Activated naive CD8-positive, alpha-beta T cell (primary cell): ENCODE measurements around the gene ARL6IP6.
"Not testable (repeated sequence)": the region's sequence is repeated elsewhere in the genome, so short reads cannot be mapped to it uniquely, and the experiment has no call there.

Experiments used
- H3K27ac Mint-ChIP-seq: one replicate; pipeline ENCODE4 v1.8.0; 2021; ENCODE audit warnings: mixed read lengths
- H3K27me3 Mint-ChIP-seq: one replicate; pipeline ENCODE4 v1.8.0; 2021; ENCODE audit warnings: mixed read lengths
- H3K36me3 Mint-ChIP-seq: one replicate; pipeline ENCODE4 v1.8.0; 2021; ENCODE audit warnings: mixed read lengths
- H3K4me1 Mint-ChIP-seq: one replicate; pipeline ENCODE4 v1.8.0; 2021; ENCODE audit warnings: low read depth, mixed read lengths
- H3K4me3 Mint-ChIP-seq: one replicate; pipeline ENCODE4 v1.8.0; 2021; ENCODE audit warnings: mild to moderate bottlenecking, mixed read lengths
- H3K9me3 Mint-ChIP-seq: one replicate; pipeline ENCODE4 v1.8.0; 2021; ENCODE audit warnings: low read depth, mixed read lengths

Gene ARL6IP6

GRCh38 chr2:152743002-152743401 is 24.6 kb downstream of the ARL6IP6 start:
- Mint-ChIP-seq H3K36me3 (peaks cover 8% of the 10 kb centered on the region), H3K27me3 (no peaks in the 10 kb centered on the region), H3K4me1 (peaks cover 2% of the 10 kb centered on the region), H3K4me3 (no peak overlapping the region), H3K27ac (no peak overlapping the region), H3K9me3 (no peaks in the 10 kb centered on the region)

- H3K36me3 Mint-ChIP-seq, H3K4me3 Mint-ChIP-seq: not testable (repeated sequence)
Measured at GRCh38 chr2:152747751-152748150, 29.3 kb downstream of the ARL6IP6 start.

GRCh38 chr2:152755029-152755428 is 36.6 kb downstream of the ARL6IP6 start:
- Mint-ChIP-seq H3K36me3 (peaks cover 7% of the 10 kb centered on the region), H3K27ac (no peak overlapping the region), H3K4me1 (no peaks in the 10 kb centered on the region)

More at GRCh38 chr2:152747751-152748150, 29.3 kb downstream of the ARL6IP6 start:
- not testable (repeated sequence) for H3K4me1 Mint-ChIP-seq, H3K27me3 Mint-ChIP-seq, H3K9me3 Mint-ChIP-seq, H3K27ac Mint-ChIP-seq

GRCh38 chr2:152759290-152760072 is 41.1 kb downstream of the ARL6IP6 start:
- Mint-ChIP-seq H3K36me3 (peaks cover 6% of the 10 kb centered on the region), H3K4me1 (no peaks in the 10 kb centered on the region), H3K4me3 (no peak overlapping the region), H3K27me3 (no peaks in the 10 kb centered on the region), H3K9me3 (no peaks in the 10 kb centered on the region), H3K27ac (no peak overlapping the region)

More at GRCh38 chr2:152755029-152755428, 36.6 kb downstream of the ARL6IP6 start:
- Mint-ChIP-seq H3K27me3 (no peaks in the 10 kb centered on the region), H3K4me3 (no peak overlapping the region), H3K9me3 (no peaks in the 10 kb centered on the region)

GRCh38 chr2:152761214-152761613 is 42.8 kb downstream of the ARL6IP6 start:
- Mint-ChIP-seq H3K4me1 (no peaks in the 10 kb centered on the region), H3K27ac (no peak overlapping the region), H3K4me3 (no peak overlapping the region), H3K27me3 (no peaks in the 10 kb centered on the region), H3K9me3 (no peaks in the 10 kb centered on the region), H3K36me3 (peaks cover 3% of the 10 kb centered on the region)

GRCh38 chr2:152762202-152762601 is 43.8 kb downstream of the ARL6IP6 start:
- no peaks in the 10 kb centered on the region for H3K9me3 Mint-ChIP-seq
- H3K4me3 Mint-ChIP-seq = no peak overlapping the region
- no peaks in the 10 kb centered on the region for H3K27me3 Mint-ChIP-seq
- H3K36me3 Mint-ChIP-seq = peaks cover 3% of the 10 kb centered on the region
- no peak overlapping the region for H3K27ac Mint-ChIP-seq
- no peaks in the 10 kb centered on the region for H3K4me1 Mint-ChIP-seq

- H3K27me3 Mint-ChIP-seq, H3K9me3 Mint-ChIP-seq, H3K36me3 Mint-ChIP-seq, H3K4me3 Mint-ChIP-seq, H3K27ac Mint-ChIP-seq, H3K4me1 Mint-ChIP-seq: not testable (repeated sequence)
Measured at GRCh38 chr2:152763208-152763607, 44.8 kb downstream of the ARL6IP6 start.

- H3K4me1 Mint-ChIP-seq = no peaks in the 10 kb centered on the region
- no peaks in the 10 kb centered on the region for H3K27me3 Mint-ChIP-seq
- H3K9me3 Mint-ChIP-seq = no peaks in the 10 kb centered on the region
- H3K27ac Mint-ChIP-seq = no peak overlapping the region
- no peak overlapping the region for H3K4me3 Mint-ChIP-seq
- peaks cover 3% of the 10 kb centered on the region for H3K36me3 Mint-ChIP-seq
Measured at GRCh38 chr2:152763651-152764050, 45.2 kb downstream of the ARL6IP6 start.

GRCh38 chr2:152766928-152767327 is 48.5 kb downstream of the ARL6IP6 start:
- Mint-ChIP-seq H3K36me3 (no peaks in the 10 kb centered on the region), H3K4me1 (no peaks in the 10 kb centered on the region), H3K27me3 (no peaks in the 10 kb centered on the region), H3K27ac (no peak overlapping the region), H3K4me3 (no peak overlapping the region), H3K9me3 (no peaks in the 10 kb centered on the region)

GRCh38 chr2:152781175-152781574 is 62.8 kb downstream of the ARL6IP6 start:
- H3K36me3 Mint-ChIP-seq = no peaks in the 10 kb centered on the region
- no peaks in the 10 kb centered on the region for H3K9me3 Mint-ChIP-seq
- no peak overlapping the region for H3K4me3 Mint-ChIP-seq
- no peaks in the 10 kb centered on the region for H3K4me1 Mint-ChIP-seq
- peaks cover 6% of the 10 kb centered on the region for H3K27me3 Mint-ChIP-seq
- H3K27ac Mint-ChIP-seq = no peak overlapping the region

- Mint-ChIP-seq H3K36me3 (no peaks in the 10 kb centered on the region), H3K9me3 (no peaks in the 10 kb centered on the region), H3K27me3 (peaks cover 3% of the 10 kb centered on the region), H3K4me1 (no peaks in the 10 kb centered on the region), H3K4me3 (no peak overlapping the region), H3K27ac (no peak overlapping the region)
Measured at GRCh38 chr2:152782171-152782570, 63.8 kb downstream of the ARL6IP6 start.

- Mint-ChIP-seq H3K27ac (no peak overlapping the region), H3K36me3 (no peaks in the 10 kb centered on the region), H3K27me3 (peaks cover 5% of the 10 kb centered on the region), H3K9me3 (no peaks in the 10 kb centered on the region), H3K4me3 (no peak overlapping the region), H3K4me1 (no peaks in the 10 kb centered on the region)
Measured at GRCh38 chr2:152790883-152791282, 72.5 kb downstream of the ARL6IP6 start.

GRCh38 chr2:152791979-152792378 is 73.6 kb downstream of the ARL6IP6 start:
- no peaks in the 10 kb centered on the region for H3K9me3 Mint-ChIP-seq

GRCh38 chr2:152792974-152793373 is 74.6 kb downstream of the ARL6IP6 start:
- Mint-ChIP-seq H3K27me3 (no peaks in the 10 kb centered on the region), H3K27ac (no peak overlapping the region), H3K4me1 (no peaks in the 10 kb centered on the region), H3K9me3 (no peaks in the 10 kb centered on the region), H3K36me3 (no peaks in the 10 kb centered on the region), H3K4me3 (no peak overlapping the region)

More at GRCh38 chr2:152791979-152792378, 73.6 kb downstream of the ARL6IP6 start:
- Mint-ChIP-seq H3K27me3 (peaks cover 5% of the 10 kb centered on the region), H3K4me3 (no peak overlapping the region), H3K36me3 (no peaks in the 10 kb centered on the region), H3K27ac (no peak overlapping the region), H3K4me1 (no peaks in the 10 kb centered on the region)

GRCh38 chr2:152796941-152797340 is 78.5 kb downstream of the ARL6IP6 start:
- Mint-ChIP-seq H3K36me3 (no peaks in the 10 kb centered on the region), H3K4me3 (no peak overlapping the region), H3K27ac (no peak overlapping the region), H3K27me3 (no peaks in the 10 kb centered on the region), H3K9me3 (no peaks in the 10 kb centered on the region), H3K4me1 (no peaks in the 10 kb centered on the region)
